ENCODE measurements around the gene ROR2.

- TF ChIP-seq, protein P1, sequence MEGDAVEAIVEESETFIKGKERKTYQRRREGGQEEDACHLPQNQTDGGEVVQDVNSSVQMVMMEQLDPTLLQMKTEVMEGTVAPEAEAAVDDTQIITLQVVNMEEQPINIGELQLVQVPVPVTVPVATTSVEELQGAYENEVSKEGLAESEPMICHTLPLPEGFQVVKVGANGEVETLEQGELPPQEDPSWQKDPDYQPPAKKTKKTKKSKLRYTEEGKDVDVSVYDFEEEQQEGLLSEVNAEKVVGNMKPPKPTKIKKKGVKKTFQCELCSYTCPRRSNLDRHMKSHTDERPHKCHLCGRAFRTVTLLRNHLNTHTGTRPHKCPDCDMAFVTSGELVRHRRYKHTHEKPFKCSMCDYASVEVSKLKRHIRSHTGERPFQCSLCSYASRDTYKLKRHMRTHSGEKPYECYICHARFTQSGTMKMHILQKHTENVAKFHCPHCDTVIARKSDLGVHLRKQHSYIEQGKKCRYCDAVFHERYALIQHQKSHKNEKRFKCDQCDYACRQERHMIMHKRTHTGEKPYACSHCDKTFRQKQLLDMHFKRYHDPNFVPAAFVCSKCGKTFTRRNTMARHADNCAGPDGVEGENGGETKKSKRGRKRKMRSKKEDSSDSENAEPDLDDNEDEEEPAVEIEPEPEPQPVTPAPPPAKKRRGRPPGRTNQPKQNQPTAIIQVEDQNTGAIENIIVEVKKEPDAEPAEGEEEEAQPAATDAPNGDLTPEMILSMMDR (IDR thresholded peaks at IDR 0.05): no peak
- TF ChIP-seq POLR2A (IDR thresholded peaks at IDR 0.05; ENCODE audit: low read depth): no peak
Measured at GRCh38 chr9:91770229-91770628, 179.8 kb downstream of the ROR2 start.
